Non-pigmented ciliary epithelial cell (primary cell): ENCODE measurements around the gene PTGES2.

Experiments
- DNase-seq: peaks from one replicate; pipeline ENCODE4 v3.0.0-alpha.2; 2010; ENCODE audit warnings: low read depth

Gene PTGES2

DNA sequence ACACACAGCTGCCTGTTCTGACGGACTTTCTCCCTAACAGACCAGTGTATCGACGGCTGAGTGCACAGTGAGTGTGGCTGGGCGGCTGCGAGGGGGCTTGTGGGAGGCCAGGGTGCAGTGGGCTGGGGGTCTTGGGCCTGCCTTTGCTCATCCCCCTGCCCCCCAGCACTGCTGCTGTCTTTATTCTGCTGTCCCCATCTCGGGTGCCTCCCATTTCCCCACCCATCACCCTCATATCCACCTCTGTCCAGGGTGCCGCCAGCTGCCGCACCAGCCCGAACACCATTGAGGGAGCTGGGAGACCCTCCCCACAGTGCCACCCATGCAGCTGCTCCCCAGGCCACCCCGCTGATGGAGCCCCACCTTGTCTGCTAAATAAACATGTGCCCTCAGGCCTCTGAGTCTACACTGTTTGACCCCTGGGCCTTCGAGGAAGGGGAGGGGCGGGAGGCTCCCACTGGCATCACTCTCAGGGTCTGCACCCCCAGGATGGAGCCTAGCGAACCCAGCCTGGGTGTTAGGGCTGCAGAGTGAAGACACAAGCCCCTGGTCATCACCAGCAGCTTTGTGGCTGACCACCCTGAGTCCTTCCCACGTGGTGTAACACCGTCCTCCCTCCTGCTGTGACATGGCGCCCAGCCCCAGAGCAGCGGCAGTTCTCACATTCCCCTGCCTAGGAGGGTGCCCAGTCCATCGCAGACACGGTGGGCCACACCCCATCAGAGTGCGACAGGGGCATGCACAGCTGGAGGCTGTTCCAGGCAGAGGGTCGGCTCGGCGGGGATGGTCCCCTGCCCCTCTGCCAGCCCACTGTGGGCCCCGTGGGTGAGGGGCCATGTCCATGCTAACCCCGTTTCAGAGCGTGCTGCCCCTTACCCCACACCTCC is 25.8 kb upstream of the PTGES2 start:
- DNase-seq: no peak

DNA sequence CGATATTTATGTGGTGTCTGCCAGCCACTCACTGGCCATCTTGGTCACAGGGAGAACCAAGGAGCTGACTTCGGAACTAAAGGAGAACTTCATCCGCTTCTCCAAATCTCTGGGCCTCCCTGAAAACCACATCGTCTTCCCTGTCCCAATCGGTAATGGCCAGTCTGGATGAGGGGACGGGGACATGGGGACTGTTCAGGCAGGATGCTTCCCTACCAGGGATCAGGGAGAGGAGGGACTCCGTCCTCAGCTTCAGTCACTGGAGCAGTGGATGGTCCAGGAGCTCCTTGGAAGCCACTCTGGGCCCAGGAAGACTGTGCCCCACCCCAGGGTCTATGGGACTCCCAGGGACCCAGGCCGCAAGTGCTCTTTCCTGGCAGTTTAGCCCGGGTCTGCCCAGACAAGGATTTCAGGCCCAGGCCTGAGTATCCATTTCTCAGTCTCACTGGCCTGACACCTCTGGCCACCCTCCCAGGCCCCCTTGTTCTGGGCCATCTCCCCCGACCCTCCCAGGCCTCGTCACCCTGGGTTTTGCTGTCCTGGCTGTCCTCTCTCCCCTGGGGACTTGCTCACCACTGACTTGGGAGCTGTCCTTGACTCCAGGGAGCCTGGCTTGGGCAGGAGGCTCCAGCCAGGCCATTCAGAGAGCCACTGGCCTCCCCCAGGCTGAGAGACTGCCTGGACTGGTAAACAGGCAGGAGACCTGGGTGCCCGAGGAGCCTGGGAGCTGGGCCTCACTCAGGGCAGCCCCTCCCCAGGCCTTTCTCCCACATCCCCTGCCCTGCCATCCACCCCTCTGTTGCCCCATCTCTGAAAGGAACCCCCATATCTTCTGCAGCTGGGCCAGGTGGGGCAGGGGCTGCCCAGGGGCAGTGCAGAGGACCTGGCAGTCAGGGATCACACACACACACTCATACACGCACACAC is 24.9 kb upstream of the PTGES2 start:
- no peak for DNase-seq

DNA sequence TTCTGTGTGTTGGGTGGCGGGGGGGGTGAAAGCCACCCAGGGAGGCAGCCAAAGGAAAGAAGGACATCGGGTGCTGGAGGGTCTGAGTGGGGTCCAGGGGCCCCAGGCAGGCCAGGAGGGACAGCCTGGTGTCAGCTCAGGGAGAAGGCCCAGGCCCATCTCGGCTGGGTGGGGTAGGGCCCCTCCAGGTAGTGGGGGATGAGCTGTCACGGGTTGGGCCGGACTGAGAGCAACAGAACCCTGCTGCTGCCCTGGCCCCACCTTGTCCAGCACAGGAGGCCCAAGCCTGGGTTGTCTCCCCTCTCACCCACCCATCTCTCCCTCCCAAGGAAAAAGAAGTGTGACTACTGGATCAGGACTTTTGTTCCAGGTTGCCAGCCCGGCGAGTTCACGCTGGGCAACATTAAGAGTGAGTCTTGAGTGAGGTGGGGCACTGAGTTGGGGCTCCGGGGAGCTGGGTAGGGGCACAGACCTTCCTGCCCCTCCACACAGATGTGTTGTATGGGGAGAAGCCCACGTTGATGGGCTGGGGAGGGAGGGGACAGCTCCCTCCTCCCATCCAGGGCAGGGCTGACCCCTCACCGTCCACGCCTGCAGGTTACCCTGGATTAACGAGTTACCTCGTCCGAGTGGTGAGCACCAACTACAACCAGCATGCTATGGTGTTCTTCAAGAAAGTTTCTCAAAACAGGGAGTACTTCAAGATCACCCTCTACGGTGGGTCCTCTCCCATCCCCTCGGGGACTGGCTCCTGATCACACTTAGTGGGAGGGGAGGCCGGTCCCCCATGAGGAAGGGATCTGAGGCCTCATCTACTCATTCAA is 24.0 kb upstream of the PTGES2 start:
- DNase-seq: no peak

DNA sequence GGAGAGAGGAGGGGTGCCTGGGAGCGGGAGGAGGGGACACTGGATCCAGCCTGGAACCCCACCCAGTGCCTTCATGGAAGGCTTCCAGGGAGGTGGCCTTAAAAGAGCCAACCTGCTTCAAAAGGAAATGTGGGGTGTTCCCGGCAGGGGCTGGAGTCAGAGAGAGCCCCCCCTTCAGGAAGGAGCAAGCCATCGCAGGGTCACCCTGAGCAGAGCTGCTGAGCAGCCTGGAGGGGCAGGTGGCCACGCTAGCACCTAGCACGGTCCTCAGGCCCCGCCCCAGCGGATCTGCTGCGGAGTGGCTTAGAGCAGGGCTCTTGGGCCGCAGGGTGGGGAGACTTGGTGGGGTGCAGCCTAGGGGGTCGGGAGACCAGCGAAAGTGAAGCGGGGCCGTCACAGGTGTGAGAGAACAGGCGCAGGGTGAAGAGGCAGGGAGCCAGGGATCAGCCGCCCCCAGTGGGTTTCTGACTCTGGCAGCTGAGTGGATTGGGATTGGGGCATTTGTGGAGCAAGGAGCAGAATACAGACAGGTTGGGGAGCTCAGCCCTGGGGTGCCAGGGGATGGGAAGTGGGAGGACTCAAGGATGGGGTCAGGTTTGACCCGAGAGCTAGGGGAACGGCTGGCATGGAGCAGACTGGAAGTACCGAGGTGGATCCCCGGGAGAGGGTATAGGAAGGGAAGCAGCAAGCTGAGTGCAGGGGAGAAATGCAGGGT is 23.2 kb upstream of the PTGES2 start:
- DNase-seq: no peak

DNA sequence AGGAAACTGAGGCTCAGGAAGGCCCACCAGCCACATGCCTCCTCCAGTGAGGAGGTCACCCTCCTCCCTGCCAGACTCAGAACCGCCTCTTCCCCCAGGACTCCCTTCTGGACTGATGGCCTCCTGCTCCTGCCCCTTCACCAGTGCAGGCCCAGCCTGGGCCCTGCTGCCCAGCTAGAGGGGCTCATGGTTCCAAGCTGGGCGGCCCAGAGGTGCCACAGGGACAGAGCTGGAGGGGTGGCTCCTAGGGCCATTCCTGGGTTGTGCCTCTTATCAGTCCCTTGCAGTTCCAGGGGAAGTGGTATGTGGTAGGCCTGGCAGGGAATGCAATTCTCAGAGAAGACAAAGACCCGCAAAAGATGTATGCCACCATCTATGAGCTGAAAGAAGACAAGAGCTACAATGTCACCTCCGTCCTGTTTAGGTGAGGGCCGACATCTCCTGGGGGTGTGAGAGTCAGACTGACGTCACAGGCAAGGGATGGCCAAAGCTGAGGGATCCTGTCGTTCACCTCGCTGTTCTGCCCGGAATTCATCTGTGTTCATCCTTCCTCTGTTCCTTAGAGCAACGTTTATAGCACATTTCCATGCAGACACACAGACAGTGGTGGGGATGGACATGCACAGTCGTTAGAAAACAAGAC is 22.5 kb upstream of the PTGES2 start:
- DNase-seq: no peak

DNA sequence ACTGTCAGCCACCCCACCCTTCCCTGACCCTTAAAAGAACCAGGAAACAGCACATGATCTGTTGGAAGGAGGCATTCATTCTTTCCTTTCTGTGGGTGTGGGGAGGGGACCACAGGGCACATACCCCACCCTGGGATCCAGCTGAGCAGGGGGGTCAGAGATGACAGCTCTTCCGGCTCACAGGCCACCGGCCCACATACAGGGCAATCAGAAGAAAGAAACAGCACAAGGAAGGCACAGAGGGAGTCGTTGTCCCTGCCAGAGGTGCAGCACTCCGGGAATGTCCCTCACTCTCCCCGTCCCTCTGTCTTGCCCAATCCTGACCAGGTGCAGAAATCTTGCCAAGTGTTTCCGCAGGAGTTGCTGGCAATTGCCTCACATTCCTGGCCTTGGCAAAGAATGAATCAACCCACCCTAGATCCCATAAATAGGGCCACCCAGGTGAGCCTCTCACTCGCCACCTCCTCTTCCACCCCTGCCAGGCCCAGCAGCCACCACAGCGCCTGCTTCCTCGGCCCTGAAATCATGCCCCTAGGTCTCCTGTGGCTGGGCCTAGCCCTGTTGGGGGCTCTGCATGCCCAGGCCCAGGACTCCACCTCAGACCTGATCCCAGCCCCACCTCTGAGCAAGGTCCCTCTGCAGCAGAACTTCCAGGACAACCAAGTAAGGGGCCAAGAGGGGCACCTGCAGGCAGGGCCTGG is 21.6 kb upstream of the PTGES2 start, which contains the start of gene LCN2:
TSS of gene LCN2 (plus strand) at position 453 of the 701 bp plus-strand sequence. CDS start at position 526, 73 bp downstream.
- no peak for DNase-seq

DNA sequence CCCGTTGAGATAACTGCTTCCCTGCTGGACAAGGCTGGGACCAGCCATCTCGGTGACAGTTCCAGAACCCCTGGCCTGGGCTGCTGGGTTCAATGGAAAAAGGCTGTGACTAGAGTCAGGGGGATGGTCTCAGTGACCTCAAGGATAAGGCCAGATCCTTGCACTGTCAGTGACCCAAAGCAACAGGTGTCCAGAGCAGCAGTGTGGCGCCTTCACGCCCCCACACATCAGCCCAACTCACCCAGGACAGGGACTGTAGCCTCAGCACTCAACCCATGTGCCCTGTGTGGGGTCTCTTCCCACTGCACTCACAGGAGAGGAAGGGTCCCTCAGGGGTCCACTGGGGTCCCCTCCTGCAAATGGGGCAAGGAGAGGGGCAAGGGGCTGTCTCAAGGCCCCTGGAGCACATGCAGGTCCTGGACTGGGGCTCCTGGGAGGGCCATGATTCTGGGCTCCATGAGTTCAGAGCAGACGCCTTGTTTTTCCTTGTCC is 21.0 kb upstream of the PTGES2 start:
- no peak for DNase-seq

DNA sequence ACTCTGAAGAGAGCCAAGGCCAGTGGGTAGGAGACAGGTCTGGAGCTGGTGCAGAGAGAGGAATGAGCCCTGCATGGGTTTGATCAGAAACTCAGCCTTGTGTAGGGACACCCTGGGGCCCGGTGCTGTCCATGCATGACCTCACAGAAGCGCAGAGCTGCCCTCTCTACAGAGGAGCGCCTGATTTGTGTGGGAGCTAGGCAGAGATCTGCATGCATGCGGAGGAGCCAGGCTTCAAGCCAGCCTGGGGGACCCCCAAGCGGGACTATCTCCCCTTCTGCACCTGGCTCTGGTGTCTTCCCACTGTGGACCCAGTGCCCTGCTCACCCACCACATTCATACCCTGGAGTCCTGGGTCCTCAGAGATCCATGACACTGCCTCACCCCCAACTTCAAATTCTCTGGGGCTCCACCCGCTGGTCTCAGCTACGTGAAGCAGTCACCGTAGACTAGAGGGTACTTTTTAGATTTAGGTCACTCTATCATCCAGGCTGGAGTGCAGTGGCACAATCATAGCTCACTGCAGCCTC is 19.1 kb upstream of the PTGES2 start:
- DNase-seq: no peak

DNA sequence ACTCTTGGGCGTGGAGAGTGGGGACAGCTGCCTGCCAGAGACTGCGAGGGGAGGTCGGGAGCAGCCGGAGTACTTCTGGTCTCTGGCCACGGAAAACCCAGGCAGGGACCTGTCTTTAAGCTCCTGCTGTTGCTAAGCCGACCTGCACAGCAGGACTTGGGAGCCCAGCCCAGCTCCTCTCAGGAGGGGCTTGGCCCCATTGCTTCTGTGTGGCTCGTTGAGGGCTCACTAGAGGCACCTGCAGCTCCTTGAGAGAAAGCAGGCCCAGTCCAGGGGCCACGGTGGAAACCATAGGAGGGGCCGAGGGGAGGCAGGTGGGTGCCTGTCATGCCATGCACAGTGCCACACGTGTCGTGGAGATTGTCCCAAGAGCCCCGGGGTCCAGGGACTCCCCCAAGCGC is 18.4 kb upstream of the PTGES2 start:
- no peak for DNase-seq

DNA sequence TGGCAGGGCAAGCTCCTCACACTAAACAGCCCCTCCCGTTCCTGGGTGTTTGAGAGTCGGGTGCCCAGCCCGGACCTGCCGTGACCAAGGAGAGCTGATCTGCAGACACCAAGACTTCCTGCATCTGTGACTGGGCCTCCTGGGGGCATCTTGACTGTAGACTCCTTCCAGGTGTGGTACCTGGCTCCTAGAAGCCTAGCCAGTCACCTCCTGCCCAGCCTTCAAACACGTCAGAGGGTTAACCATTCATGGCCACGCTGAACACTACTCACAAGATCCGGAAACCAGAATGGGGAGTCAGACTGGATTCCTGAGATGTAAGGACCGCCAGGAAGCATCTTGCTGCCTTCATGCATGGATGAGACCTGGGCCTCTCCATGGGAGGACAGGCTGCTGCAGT is 18.0 kb upstream of the PTGES2 start:
- no peak for DNase-seq

DNA sequence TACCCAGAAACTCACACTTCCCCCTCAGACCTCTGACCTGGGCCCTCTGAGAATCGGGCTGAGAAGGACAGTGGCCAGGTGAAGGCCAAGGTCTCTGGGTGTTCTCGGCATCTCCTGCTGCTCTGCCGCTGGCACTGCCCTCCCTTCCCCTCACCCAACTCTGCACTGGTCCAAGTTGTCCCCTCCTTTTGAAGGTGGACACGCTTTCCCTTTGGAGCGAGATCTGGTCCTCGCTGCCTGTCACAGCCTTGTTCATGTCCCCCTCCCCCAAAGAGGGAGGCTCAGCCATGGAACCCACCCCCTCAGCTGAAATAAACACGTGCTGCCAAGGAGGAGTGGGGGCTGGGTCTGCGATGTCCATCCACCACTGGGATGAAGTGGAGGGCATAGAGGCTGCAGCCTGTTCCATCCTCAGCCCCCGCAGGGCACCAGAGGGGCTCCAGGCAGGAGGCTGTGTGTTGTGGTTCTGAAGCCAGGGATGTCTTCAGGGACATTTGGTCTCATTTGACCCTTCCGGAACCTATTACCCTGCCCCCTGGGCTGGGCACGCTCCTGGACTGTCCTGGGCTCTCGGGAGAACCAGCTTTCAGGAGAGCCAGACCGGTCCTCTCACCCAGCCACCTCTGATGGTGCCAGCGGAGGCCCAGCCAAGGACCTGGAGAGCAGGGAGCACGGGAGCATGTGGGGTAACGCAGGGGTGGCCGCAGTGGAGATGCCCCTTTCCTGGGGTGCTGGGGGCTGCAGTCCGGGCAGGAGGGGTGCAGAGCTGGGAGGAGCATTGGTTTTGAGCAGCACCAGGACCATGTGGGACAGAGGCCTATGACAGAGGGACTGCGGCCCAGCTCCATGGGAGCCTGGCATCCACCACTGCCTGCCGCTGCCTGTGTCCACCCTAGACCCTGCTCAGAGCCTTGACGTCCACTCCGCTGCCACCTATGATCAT is 17.0 kb upstream of the PTGES2 start:
- no peak for DNase-seq

DNA sequence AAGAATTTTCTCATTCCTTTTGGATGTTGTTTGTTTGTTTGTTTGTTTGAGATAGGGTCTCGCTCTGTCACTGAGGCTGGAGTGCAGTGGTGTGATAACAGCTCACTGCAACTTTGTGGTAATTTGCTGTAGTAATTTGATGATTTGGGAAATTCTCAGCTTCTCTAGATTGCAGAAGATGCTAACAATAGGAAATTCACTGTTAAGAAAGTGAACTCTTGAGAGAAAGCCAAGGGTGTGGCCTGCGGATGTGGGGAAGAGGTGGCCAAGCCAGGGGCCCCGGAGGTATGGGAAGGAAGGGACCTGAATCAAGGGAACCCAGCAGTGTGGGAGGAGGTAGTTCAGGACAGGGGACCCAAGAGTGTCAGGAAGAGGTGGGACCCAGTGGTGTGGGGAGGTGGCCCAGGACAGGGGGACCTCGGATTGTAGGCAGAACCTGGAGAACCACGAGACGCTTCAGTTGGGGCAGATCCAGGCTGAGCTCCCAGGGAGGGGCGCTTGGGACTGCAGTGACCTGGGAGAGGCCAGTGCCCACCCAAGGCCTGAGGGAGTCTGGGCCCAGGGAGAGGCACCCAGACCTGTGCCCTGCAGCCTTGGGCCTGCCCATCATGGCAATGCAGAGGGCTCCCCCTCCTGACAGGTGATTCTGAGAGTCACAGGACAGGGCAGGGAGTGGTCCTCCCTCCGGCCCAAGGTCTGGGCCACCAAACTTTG is 16.2 kb upstream of the PTGES2 start:
- no peak for DNase-seq

DNA sequence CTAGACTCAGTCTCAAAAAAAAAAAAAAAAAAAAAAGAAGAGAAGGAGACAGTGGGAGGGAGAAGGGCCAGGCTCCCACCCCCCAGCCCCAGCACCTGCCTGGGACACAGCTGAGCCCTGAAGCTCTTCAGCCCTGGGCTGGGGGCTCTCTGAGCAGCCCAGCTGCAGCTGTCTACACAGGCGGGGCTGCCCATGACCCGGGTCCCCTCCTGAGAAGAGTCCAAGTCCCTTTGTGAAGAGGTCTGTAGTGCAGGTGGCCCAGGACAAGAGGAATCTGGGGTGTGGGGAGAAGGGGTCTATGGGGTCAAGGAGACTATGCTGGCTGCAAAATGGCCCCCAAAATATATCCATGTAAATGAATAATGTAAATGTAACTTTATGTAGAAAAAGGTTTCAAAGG is 15.1 kb upstream of the PTGES2 start:
- DNase-seq: no peak

DNA sequence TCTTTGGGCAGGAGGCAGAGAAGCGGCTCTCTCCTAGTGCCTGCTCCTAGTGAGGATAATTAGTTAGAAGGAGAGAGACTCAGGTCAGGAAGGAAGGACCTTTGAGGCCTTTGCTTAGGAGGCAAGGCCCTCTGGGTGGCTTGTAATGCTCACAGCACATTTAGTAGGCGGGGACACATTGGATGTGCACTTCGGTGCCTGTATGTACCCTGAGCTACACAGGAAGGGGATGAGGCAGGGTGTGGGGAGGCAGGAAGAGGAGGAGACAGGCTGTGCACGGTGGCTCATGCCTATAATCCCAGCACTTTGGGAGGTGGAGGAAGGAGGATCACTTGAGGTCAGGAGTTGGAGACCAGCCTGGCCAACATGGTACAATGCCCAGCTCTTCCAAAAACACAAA is 14.5 kb upstream of the PTGES2 start:
- no peak for DNase-seq

DNA sequence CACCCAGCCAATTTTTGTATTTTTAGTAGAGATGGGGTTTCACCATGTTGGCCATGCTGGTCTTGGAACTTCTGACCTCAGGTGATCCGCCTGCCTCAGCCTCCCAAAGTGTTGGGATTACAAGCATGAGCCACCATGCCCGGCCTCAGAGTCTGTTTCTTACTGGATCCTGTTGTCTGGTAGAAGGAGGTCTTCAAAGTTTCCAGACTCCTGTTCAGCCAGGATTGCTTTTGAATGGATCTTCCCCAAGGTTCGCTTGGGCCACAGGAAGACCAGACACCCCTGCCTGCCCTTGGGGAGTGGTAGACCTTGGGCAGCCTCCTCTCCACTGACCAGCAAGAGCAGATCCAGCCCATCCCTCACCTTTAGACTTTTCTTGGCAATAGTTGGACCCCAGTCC is 14.1 kb upstream of the PTGES2 start:
- no peak for DNase-seq

DNA sequence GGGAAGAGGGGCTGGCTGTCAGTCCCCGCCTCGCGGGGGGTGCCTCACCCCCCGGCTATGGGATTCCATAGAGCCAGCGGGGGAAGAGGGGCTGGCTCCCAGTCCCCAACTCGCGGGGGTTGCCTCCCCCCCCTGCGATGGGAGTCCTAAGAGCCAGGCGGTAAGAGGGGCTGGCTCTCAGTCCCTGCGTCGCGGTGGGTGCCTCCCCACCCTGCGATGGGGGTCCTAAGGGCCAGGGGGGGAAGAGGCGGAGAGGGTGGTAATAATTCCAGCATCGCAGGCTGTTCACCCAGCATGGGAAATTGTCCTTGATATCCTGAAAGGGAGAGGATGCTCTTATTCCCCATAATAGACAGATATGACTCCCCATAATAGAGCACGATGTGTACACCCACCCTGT is 12.1 kb upstream of the PTGES2 start:
- no peak for DNase-seq

DNA sequence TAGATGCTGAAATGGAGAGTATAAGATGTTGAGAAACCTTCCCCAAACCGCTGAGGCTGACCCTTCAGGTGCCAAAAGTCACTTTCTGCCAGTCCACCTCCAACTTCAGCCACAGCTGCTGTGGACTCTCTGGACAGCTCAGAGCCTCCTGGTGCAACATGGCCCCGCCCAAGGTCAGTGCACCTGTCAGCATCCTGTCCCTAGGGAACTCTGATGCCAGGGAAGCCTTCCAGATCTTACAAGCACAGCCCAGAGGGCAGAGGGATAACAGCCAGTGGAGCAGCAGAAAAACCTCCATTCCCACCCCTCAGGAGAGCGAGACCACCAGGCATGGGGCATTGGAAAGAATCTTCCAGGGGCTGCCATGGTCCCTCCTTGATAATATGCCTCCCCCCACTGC is 10.5 kb upstream of the PTGES2 start:
- DNase-seq: no peak
